Articular chondrocyte of knee joint (primary cell): ENCODE measurements around the gene ZNF683. TPM values are rescaled to one million over a fixed set of nuclear protein-coding genes. Genes with fewer than 3 reads are reported as not detected.

ENCODE experiments used
- total RNA-seq: library from RNA; depleted of rRNA; stranded (reverse); fragments of >200 nt; gene quantifications from 2 replicates; pipeline ENCODE4 v1.2.3, GENCODE V29; 2012

The ZNF683 gene
- not detected in 2 replicates for total RNA-seq

GRCh38 chr1:26372611-26373010, at the start of gene ZNF683:
Gene ZNF683 (minus strand): TSS chr1:26372750. CDS start chr1:26368571, 4,179 bp downstream.

GRCh38 chr1:26410706-26411623, 38.4 kb upstream of the ZNF683 start, which contains the start of gene LIN28A:
Gene LIN28A (plus strand): TSS chr1:26410817. CDS start chr1:26410892, 75 bp downstream.

GRCh38 chr1:26353976-26354820, 18.4 kb downstream of the ZNF683 start, which contains the start of gene CRYBG2:
Gene CRYBG2 (minus strand): TSS chr1:26354130. CDS start chr1:26346657, 7,473 bp downstream.

GRCh38 chr1:26317612-26318337, 54.8 kb downstream of the ZNF683 start, which contains the start of gene CD52:
Gene CD52 (plus strand): TSS chr1:26317958. CDS start chr1:26318018, 60 bp downstream.

Other genes with a start within 250 kb of the ZNF683 start
- gene FAM110D, start 213.7 kb downstream of the ZNF683 start, total RNA-seq, result not detected in 2 replicates
- not detected in 2 replicates for gene C1orf232, start 203.8 kb downstream of the ZNF683 start, total RNA-seq
- 17.8 and 18.5 TPM in 2 replicates for gene ZNF593, start 202.8 kb downstream of the ZNF683 start, total RNA-seq
- gene ZNF593OS, start 200.9 kb downstream of the ZNF683 start, total RNA-seq, result not detected in 2 replicates
- gene CNKSR1, start 195.3 kb downstream of the ZNF683 start, total RNA-seq, result 0.26 TPM in 1 of 2 replicates, not detected in the other
- gene CATSPER4, start 182.1 kb downstream of the ZNF683 start, total RNA-seq, result not detected in 2 replicates
- 10.8 and 11.9 TPM in 2 replicates for gene CEP85, start 138.6 kb downstream of the ZNF683 start, total RNA-seq
- 67.5 and 71.7 TPM in 2 replicates for gene SH3BGRL3, start 92.7 kb downstream of the ZNF683 start, total RNA-seq
- 5.7 and 6.8 TPM in 2 replicates for gene UBXN11, start 66.1 kb downstream of the ZNF683 start, total RNA-seq
- not detected in 2 replicates for gene CD52, start 54.8 kb downstream of the ZNF683 start, total RNA-seq
- not detected in 2 replicates for gene CRYBG2, start 18.6 kb downstream of the ZNF683 start, total RNA-seq
- gene LIN28A, start 38.1 kb upstream of the ZNF683 start, total RNA-seq, result not detected in 2 replicates
- 59.5 and 71.0 TPM in 2 replicates for gene DHDDS, start 59.6 kb upstream of the ZNF683 start, total RNA-seq
- gene HMGN2, start 99.7 kb upstream of the ZNF683 start, total RNA-seq, result 382 and 413 TPM in 2 replicates
- gene RPS6KA1, start 157.0 kb upstream of the ZNF683 start, total RNA-seq, result 3.5 and 4.2 TPM in 2 replicates